NB4 (cell line): ENCODE measurements around the gene USP11.

Experiments
- CTCF ChIP-seq: IDR thresholded peaks from one replicate; pipeline ENCODE4 v1.5.1; 2012; ENCODE audit warnings: low read depth, low read length
- MAX ChIP-seq: IDR thresholded peaks from 2 replicates; pipeline ENCODE4 v1.6.1; 2011; ENCODE audit warnings: low read depth, low read length
- MYC ChIP-seq: IDR thresholded peaks from 2 replicates; pipeline ENCODE4 v1.6.1; 2011; ENCODE audit warnings: low read depth, low read length
- POLR2A ChIP-seq: IDR thresholded peaks from 2 replicates; pipeline ENCODE4 v1.6.1; 2011; ENCODE audit warnings: mild to moderate bottlenecking; ENCODE audit not compliant: insufficient read length; ENCODE audit errors: extremely low read depth

DNA sequence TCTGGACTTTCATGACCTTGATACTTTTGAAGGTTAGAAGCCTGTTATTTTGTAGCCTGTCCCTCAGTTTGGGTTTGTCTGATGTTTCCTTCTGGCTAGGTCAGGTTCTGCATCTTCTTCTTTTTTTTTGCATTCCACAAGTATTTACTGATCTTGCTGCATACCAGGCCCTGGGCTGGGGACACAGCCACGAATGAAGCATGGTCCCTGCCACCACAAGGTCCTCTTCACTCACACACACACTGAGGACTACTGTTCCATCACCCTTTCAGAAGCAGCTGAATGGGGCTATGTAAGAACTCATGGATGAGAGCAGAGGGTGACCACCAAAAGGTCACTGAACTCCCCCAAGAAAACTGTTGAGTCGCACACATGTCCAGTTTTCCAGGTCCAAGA, 39.2 kb downstream of the USP11 start:
- TF ChIP-seq CTCF: no peak
- TF ChIP-seq MAX: no peak
- TF ChIP-seq POLR2A: no peak
- no peak for TF ChIP-seq MYC
